CD4-positive, alpha-beta T cell (primary cell): ENCODE results near the gene ETV3L. TPM values are rescaled to one million over a fixed set of nuclear protein-coding genes. Genes with fewer than 3 reads are reported as not detected.

Source experiments
- ATAC-seq: fragments of 200-7000 bp; cut with Tn5 transposase; one replicate; pipeline ENCODE4 v1.10.0; 2022; ENCODE audit warnings: mild to moderate bottlenecking; ENCODE audit not compliant: poor library complexity
- CTCF ChIA-PET: fragments of 350-600 bp; sonication (Branson Sonifier 250); formaldehyde crosslinking; loops from one replicate; lab custom pipeline; 2021; ENCODE audit warnings: antibody characterized with exemption, inconsistent platforms; lab: Charles Lee
- POLR2A ChIA-PET: fragments of 350-600 bp; sonication (Branson Sonifier 250); formaldehyde crosslinking; loops from one replicate; lab custom pipeline; 2021; ENCODE audit warnings: antibody characterized with exemption, inconsistent platforms; lab: Charles Lee
- DNase-seq, 14 experiments: peaks; one replicate each; pipeline ENCODE4 v3.0.0-alpha.2; 2013 to 2020; ENCODE audit warnings: mixed read lengths in 2 of 14
- H3K27ac ChIP-seq, 2 donors: one replicate each; pipeline versions ENCODE4 v1.5.1 to v1.7.0; 2013; ENCODE audit warnings: low read length in 2 of 2, low read depth in 1 of 2, mild to moderate bottlenecking in 1 of 2
- H3K27me3 ChIP-seq, 2 experiments: 1 replicate in 1 of 2; 2 replicates in 1 of 2; pipeline versions ENCODE4 v1.6.1 to v1.7.0; 2013; ENCODE audit warnings: low read length in 2 of 2, control low read depth in 1 of 2, mild to moderate bottlenecking in 1 of 2, moderate library complexity in 1 of 2; ENCODE audit not compliant: insufficient read depth in 2 of 2, control insufficient read depth in 1 of 2
- H3K36me3 ChIP-seq: one replicate; pipeline ENCODE4 v1.6.1; 2013; ENCODE audit warnings: low read length, control low read depth; ENCODE audit not compliant: insufficient read depth
- H3K4me1 ChIP-seq: one replicate; pipeline ENCODE4 v1.6.1; 2013; ENCODE audit warnings: low read length, control low read depth; ENCODE audit not compliant: insufficient read depth
- H3K4me3 ChIP-seq: one replicate; pipeline ENCODE4 v1.5.1; 2013; ENCODE audit warnings: mild to moderate bottlenecking, low read length, moderate library complexity
- H3K9me3 ChIP-seq, 2 experiments: 1 replicate in 1 of 2; 2 replicates in 1 of 2; pipeline versions ENCODE4 v1.6.1 to v1.7.0; 2013; ENCODE audit warnings: low read length in 2 of 2, mild to moderate bottlenecking in 2 of 2, control low read depth in 1 of 2, moderate library complexity in 1 of 2; ENCODE audit not compliant: control insufficient read depth in 1 of 2, insufficient read depth in 1 of 2
- H3K27ac Mint-ChIP-seq: one replicate; pipeline ENCODE4 v1.8.0; 2020; ENCODE audit warnings: mixed read lengths
- H3K27me3 Mint-ChIP-seq: one replicate; pipeline ENCODE4 v1.8.0; 2021; ENCODE audit warnings: mixed read lengths
- H3K36me3 Mint-ChIP-seq: one replicate; pipeline ENCODE4 v1.8.0; 2021; ENCODE audit warnings: low read depth, mixed read lengths
- H3K4me1 Mint-ChIP-seq: one replicate; pipeline ENCODE4 v1.8.0; 2021; ENCODE audit warnings: low read depth, mixed read lengths
- H3K4me3 Mint-ChIP-seq: one replicate; pipeline ENCODE4 v1.8.0; 2020; ENCODE audit warnings: mild to moderate bottlenecking, mixed read lengths
- H3K9me3 Mint-ChIP-seq: one replicate; pipeline ENCODE4 v1.8.0; 2020; ENCODE audit warnings: mixed read lengths
- CTCF ChIP-seq: fragments of 200-600 bp; IDR thresholded peaks from one replicate; pipeline ENCODE4 v1.8.0; 2022; ENCODE audit warnings: antibody characterized with exemption, mild to moderate bottlenecking
- intact Hi-C, 2 experiments: fragments of 100-400 bp; cut with DNase I in 1 of 2; cut with micrococcal nuclease in 1 of 2; formaldehyde crosslinking; loops; one replicate each; pipeline versions ENCODE4 v1.15.1 to v1.9.0; 2023 to 2025; cut with DNase I, micrococcal nuclease
- total RNA-seq, 174 experiments: library from RNA in 2 of 174; stranded (reverse) in 2 of 174; gene quantifications; one replicate each; pipeline ENCODE4 v1.2.3 and lab custom pipeline; 2021 to 2026

ETV3L gene
- total RNA-seq, 2 experiments from 2014 or later = not detected

GRCh38 chr1:157146244-157146643, 46.6 kb upstream of the ETV3L start:
- Mint-ChIP-seq H3K4me3 (no peak overlapping the region), H3K27ac (no peak overlapping the region), H3K4me1 (peaks cover 6% of the 10 kb centered on the region), H3K36me3 (no peaks in the 10 kb centered on the region), H3K9me3 (no peaks in the 10 kb centered on the region), H3K27me3 (no peaks in the 10 kb centered on the region)
- ATAC-seq (no peak), DNase-seq (no peak)
- no peak for TF ChIP-seq CTCF
- Histone ChIP-seq H3K4me1 (peaks cover 5% of the 10 kb centered on the region), H3K27ac (no peak overlapping the region), H3K27me3 (no peaks in the 10 kb centered on the region), H3K36me3 (no peaks in the 10 kb centered on the region), H3K4me3 (no peak overlapping the region), H3K9me3 (no peaks in the 10 kb centered on the region)
- intact Hi-C loops = no loop called here
- ChIA-PET POLR2A (no interaction called here), CTCF (interaction anchor here (1.0 kb wide), 1 partner anchor 10 kb away, joined by 3 read pairs; no protein-coding TSS in a partner anchor)

GRCh38 chr1:157145076-157145475, 45.5 kb upstream of the ETV3L start:
- Histone ChIP-seq H3K4me3 (no peak overlapping the region), H3K9me3 (no peaks in the 10 kb centered on the region), H3K36me3 (no peaks in the 10 kb centered on the region), H3K27me3 (no peaks in the 10 kb centered on the region), H3K27ac (no peak overlapping the region), H3K4me1 (no peaks in the 10 kb centered on the region)
- H3K36me3 Mint-ChIP-seq = no peaks in the 10 kb centered on the region
- no peak overlapping the region for H3K27ac Mint-ChIP-seq
- intact Hi-C loops = no loop called here
- no peaks in the 10 kb centered on the region for H3K9me3 Mint-ChIP-seq
- ATAC-seq = no peak
- no peaks in the 10 kb centered on the region for H3K27me3 Mint-ChIP-seq
- no peak overlapping the region for H3K4me3 Mint-ChIP-seq
- ChIA-PET POLR2A (no interaction called here), CTCF (no interaction called here)
- no peak for TF ChIP-seq CTCF
- H3K4me1 Mint-ChIP-seq = peaks cover 7% of the 10 kb centered on the region
- no peak for DNase-seq

- H3K4me1 ChIP-seq = no peaks in the 10 kb centered on the region
- POLR2A ChIA-PET = no interaction called here
Measured at GRCh38 chr1:157144509-157144908, 44.9 kb upstream of the ETV3L start.

More at GRCh38 chr1:157144509-157144908, 44.9 kb upstream of the ETV3L start:
- CTCF ChIA-PET = no interaction called here
- Mint-ChIP-seq H3K4me1 (peaks cover 13% of the 10 kb centered on the region), H3K27ac (no peak overlapping the region), H3K36me3 (no peaks in the 10 kb centered on the region), H3K9me3 (no peaks in the 10 kb centered on the region), H3K27me3 (no peaks in the 10 kb centered on the region), H3K4me3 (no peak overlapping the region)
- no peak overlapping the region for H3K27ac ChIP-seq
- ATAC-seq (no peak), DNase-seq (no peak)
- no peak for TF ChIP-seq CTCF
- intact Hi-C loops = no loop called here
- no peaks in the 10 kb centered on the region for H3K27me3 ChIP-seq
- H3K9me3 ChIP-seq = no peaks in the 10 kb centered on the region
- no peaks in the 10 kb centered on the region for H3K36me3 ChIP-seq
- no peak overlapping the region for H3K4me3 ChIP-seq
